SK-N-MC (cell line): Measurements from ENCODE around the gene FAP.

Experiments
- DNase-seq: peaks from one replicate; pipeline ENCODE4 v3.0.0-alpha.2; 2011; ENCODE audit warnings: low read depth, low spot score
- H3K27ac ChIP-seq: fragments of 200-600 bp; sonication (generic); 2 replicates; pipeline ENCODE4 v1.5.1; 2016; ENCODE audit warnings: mixed run types
- H3K36me3 ChIP-seq: fragments of 200-600 bp; sonication (generic); 2 replicates; pipeline ENCODE4 v1.6.1; 2017; ENCODE audit warnings: antibody characterized with exemption, low read length, mixed read lengths; ENCODE audit not compliant: insufficient read depth
- H3K4me3 ChIP-seq: fragments of 200-600 bp; sonication (generic); 2 replicates; pipeline ENCODE4 v1.5.1; 2016
- H3K9ac ChIP-seq: fragments of 200-600 bp; sonication (generic); 2 replicates; pipeline ENCODE4 v1.8.0; 2017; ENCODE audit warnings: mixed run types, mixed read lengths; ENCODE audit not compliant: insufficient read length
- H3K9me3 ChIP-seq: fragments of 200-600 bp; sonication (generic); 2 replicates; pipeline ENCODE4 v1.6.1; 2017; ENCODE audit warnings: low read depth, mild to moderate bottlenecking, antibody characterized with exemption, low read length, moderate library complexity, mixed read lengths
- EZH2 ChIP-seq: fragments of 200-600 bp; sonication (generic); IDR thresholded peaks from one replicate; pipeline ENCODE4 v1.6.1; 2017; ENCODE audit warnings: antibody characterized with exemption
- FOXP2 ChIP-seq: optimal IDR thresholded peaks from 2 replicates; pipeline ENCODE3; 2011; ENCODE audit warnings: mild to moderate bottlenecking, moderate library complexity; ENCODE audit not compliant: insufficient read depth; ENCODE audit errors: extremely low read length, control extremely low read depth
- POLR2AphosphoS5 ChIP-seq: IDR thresholded peaks from 2 replicates; pipeline ENCODE4 v1.6.1; 2012; ENCODE audit warnings: mild to moderate bottlenecking, low read depth, low read length, borderline replicate concordance

FAP gene

GRCh38 chr2:162166174-162166573, 77.1 kb downstream of the FAP start:
- Histone ChIP-seq H3K9me3 (no peaks in the 10 kb centered on the region), H3K36me3 (no peaks in the 10 kb centered on the region), H3K27ac (no peak overlapping the region), H3K4me3 (no peak overlapping the region), H3K9ac (no peak overlapping the region)
- no peak for DNase-seq
- TF ChIP-seq EZH2 (no peak), FOXP2 (no peak), POLR2AphosphoS5 (no peak)

- Histone ChIP-seq H3K4me3 (no peak overlapping the region), H3K27ac (no peak overlapping the region), H3K9me3 (no peaks in the 10 kb centered on the region), H3K9ac (no peak overlapping the region), H3K36me3 (no peaks in the 10 kb centered on the region)
- TF ChIP-seq EZH2 (no peak), FOXP2 (no peak), POLR2AphosphoS5 (no peak)
- no peak for DNase-seq
These were observed 78.4 kb downstream of the FAP start for GRCh38 chr2:162164802-162165201.

GRCh38 chr2:162159446-162159845, 83.8 kb downstream of the FAP start:
- Histone ChIP-seq H3K4me3 (no peak overlapping the region), H3K36me3 (no peaks in the 10 kb centered on the region), H3K9me3 (no peaks in the 10 kb centered on the region), H3K27ac (no peak overlapping the region), H3K9ac (no peak overlapping the region)
- TF ChIP-seq POLR2AphosphoS5 (no peak), FOXP2 (no peak), EZH2 (no peak)
- DNase-seq, result no peak

- no peak for DNase-seq
- no peak overlapping the region for H3K4me3 ChIP-seq
- no peak overlapping the region for H3K9ac ChIP-seq
- TF ChIP-seq POLR2AphosphoS5 (no peak), FOXP2 (no peak), EZH2 (no peak)
- no peaks in the 10 kb centered on the region for H3K9me3 ChIP-seq
- H3K36me3 ChIP-seq, result no peaks in the 10 kb centered on the region
- no peak overlapping the region for H3K27ac ChIP-seq
These were observed 87.1 kb downstream of the FAP start for GRCh38 chr2:162156149-162156548.

GRCh38 chr2:162155093-162155492, 88.2 kb downstream of the FAP start:
- TF ChIP-seq FOXP2 (no peak), EZH2 (no peak), POLR2AphosphoS5 (no peak)
- no peak overlapping the region for H3K27ac ChIP-seq

GRCh38 chr2:162153608-162154224, 89.5 kb downstream of the FAP start:
- Histone ChIP-seq H3K4me3 (no peak overlapping the region), H3K36me3 (no peaks in the 10 kb centered on the region), H3K9ac (no peak overlapping the region), H3K27ac (no peak overlapping the region), H3K9me3 (no peaks in the 10 kb centered on the region)
- no peak for TF ChIP-seq FOXP2
- DNase-seq, result peak; percentile 51

More at GRCh38 chr2:162155093-162155492, 88.2 kb downstream of the FAP start:
- Histone ChIP-seq H3K36me3 (no peaks in the 10 kb centered on the region), H3K9me3 (no peaks in the 10 kb centered on the region), H3K9ac (no peak overlapping the region), H3K4me3 (no peak overlapping the region)
- no peak for DNase-seq

GRCh38 chr2:162152147-162152546, 91.1 kb downstream of the FAP start, which contains the start of gene GCG:
Gene GCG, minus strand, starts transcription at chr2:162152247. Its CDS starts 3,069 bp downstream, at chr2:162149178.
- no peaks in the 10 kb centered on the region for H3K9me3 ChIP-seq
- H3K4me3 ChIP-seq, result no peak within 1 kb of the TSS
- H3K36me3 ChIP-seq, result no peaks in the 10 kb centered on the region
- no peak within 1 kb of the TSS for H3K27ac ChIP-seq
- no peak within 1 kb of the TSS for H3K9ac ChIP-seq
- TF ChIP-seq EZH2, result no peak
- TF ChIP-seq FOXP2, result no peak
- no peak for TF ChIP-seq POLR2AphosphoS5
- DNase-seq, result no peak

GRCh38 chr2:162149940-162150339, 93.3 kb downstream of the FAP start:
- H3K4me3 ChIP-seq, result no peak overlapping the region
- H3K36me3 ChIP-seq, result no peaks in the 10 kb centered on the region
- no peaks in the 10 kb centered on the region for H3K9me3 ChIP-seq
- H3K9ac ChIP-seq, result no peak overlapping the region
- H3K27ac ChIP-seq, result no peak overlapping the region
- no peak for DNase-seq
- no peak for TF ChIP-seq EZH2
- no peak for TF ChIP-seq POLR2AphosphoS5
- TF ChIP-seq FOXP2, result no peak

GRCh38 chr2:162149466-162149865, 93.8 kb downstream of the FAP start:
- TF ChIP-seq EZH2 (no peak), POLR2AphosphoS5 (no peak), FOXP2 (no peak)
- peak; percentile 28 for DNase-seq
- no peaks in the 10 kb centered on the region for H3K9me3 ChIP-seq
- no peak overlapping the region for H3K4me3 ChIP-seq
- no peaks in the 10 kb centered on the region for H3K36me3 ChIP-seq
- H3K9ac ChIP-seq, result no peak overlapping the region
- H3K27ac ChIP-seq, result no peak overlapping the region
